Heart left ventricle (tissue), 16 donors: ENCODE measurements around the gene SEMA6A. TPM values are rescaled to one million over a fixed set of nuclear protein-coding genes. Genes with fewer than 3 reads are reported as not detected.

Experiments used
- ATAC-seq, 4 donors: fragments of 200-7000 bp; cut with Tn5 transposase; one replicate each; pipeline ENCODE4 v1.9.1; 2020 to 2022; ENCODE audit warnings: moderate library complexity in 4 of 4, mild to moderate bottlenecking in 3 of 4, moderate number of reproducible peaks in 1 of 4
- DNase-seq, 5 donors: peaks; one replicate each; pipeline ENCODE4 v3.0.0-alpha.2; 2020
- H3K27ac ChIP-seq, 12 donors: fragments of 200-600 bp; sonication (generic) in 4 of 12; one replicate each; pipeline versions ENCODE4 v1.5.0 to v1.8.0; 2016 to 2022; ENCODE audit warnings: mild to moderate bottlenecking in 2 of 12
- H3K27me3 ChIP-seq, 9 donors: fragments of 200-600 bp; sonication (generic) in 2 of 9; one replicate each; pipeline versions ENCODE4 v1.5.1 to v1.8.0; 2016 to 2022; ENCODE audit warnings: mild to moderate bottlenecking in 3 of 9
- H3K36me3 ChIP-seq, 9 donors: fragments of 200-600 bp; sonication (generic) in 2 of 9; one replicate each; pipeline versions ENCODE4 v1.5.0 to v1.8.0; 2018 to 2022; ENCODE audit warnings: mild to moderate bottlenecking in 2 of 9
- H3K4me1 ChIP-seq, 12 donors: fragments of 200-600 bp; sonication (generic) in 4 of 12; one replicate each; pipeline versions ENCODE4 v1.5.0 to v1.8.0; 2016 to 2022; ENCODE audit warnings: mild to moderate bottlenecking in 3 of 12
- H3K4me3 ChIP-seq, 12 donors: fragments of 200-600 bp; sonication (generic) in 4 of 12; one replicate each; pipeline versions ENCODE4 v1.5.0 to v1.8.0; 2017 to 2022; ENCODE audit warnings: mild to moderate bottlenecking in 9 of 12, moderate library complexity in 4 of 12
- H3K9me3 ChIP-seq, 12 donors: fragments of 200-600 bp; sonication (generic) in 4 of 12; one replicate each; pipeline versions ENCODE4 v1.5.0 to v1.8.0; 2016 to 2022; ENCODE audit warnings: mild to moderate bottlenecking in 1 of 12
- POLR2A ChIP-seq, 2 donors: fragments of 450-650 bp; IDR thresholded peaks; one replicate each; pipeline ENCODE4 v1.6.1; 2017; ENCODE audit warnings: antibody characterized with exemption in 2 of 2, mild to moderate bottlenecking in 2 of 2, moderate library complexity in 2 of 2
- WGBS, 4 donors: extraction: QIAGEN DNeasy Blood & Tissue Kit in 2 of 4; methylation state at CpG; one replicate each; pipeline versions ENCODE4 v1.1.5 to v1.1.7; 2013 to 2018; 5-methylcytosine and 5-hydroxymethylcytosine counted together
- intact Hi-C, 10 donors: fragments of 100-400 bp; cut with DNase I; formaldehyde crosslinking; loops; one replicate each; pipeline versions ENCODE4 v1.11.1 to v1.14.2; 2022
- polyA plus RNA-seq, 2 donors: library from polyadenylated mRNA; stranded (reverse); fragments of 200-250 nt; gene quantifications; one replicate each; pipeline ENCODE4 v1.2.3, GENCODE V29; 2013
- total RNA-seq, 9 donors: library from RNA; depleted of rRNA in 2 of 9; stranded (reverse); fragments of >200 nt in 2 of 9; fragmentation: NEBNext Ultra II Directional in 3 of 9; extraction: Animal tissue kit (Norgen Biotek cat#: 25700) in 3 of 9; gene quantifications; one replicate each; pipeline versions ENCODE4 v1.1.0 to v1.2.4, GENCODE V29; 2016 to 2023
- TF ChIP-seq, protein P1 (sequence below), 12 donors: fragments of 200-600 bp; sonication (generic) in 4 of 12; IDR thresholded peaks; one replicate each; pipeline versions ENCODE4 v1.5.0 to v1.8.0; 2018 to 2022; ENCODE audit warnings: antibody characterized with exemption in 12 of 12, mild to moderate bottlenecking in 5 of 12
- donor health status: ischemic (EF 13 %, LVEDD 7.1; RV severe dilation, severe dysfunction).
- donor health status: healthy with polysubstance abuse.
- donor health status: DM: no; HTN: yes; CAD: no.
- donor health status: DM: no; HTN: no; CAD: no.
- donor health status: ischemic (EF 25% LVEDD 6.9; RV normal size, moderate dysfunction).
- donor health status: ischemic (EF 25% LVEDD 5.7; RV mildly dilated, moderate dysfunction).
- donor health status: healthy.
- donor health status: DM: yes; HTN: yes; CAD: no.
- donor health status: ischemic (EF 35%, LVEDD 5.7; RV mildly dilated, moderate dysfunction).
- donor health status: nonischemic (EF 11% LVEDD 7.7; RV severe dilation, severe dysfunction).
- donor health status: DM: yes; HTN: yes; CAD: no.
- donor health status: PGD.
- donor health status: ischemic (EF 29% LVEDD 5.4; RV normal size, mild dysfunction).
- donor health status: nonischemic (EF 23%, LVEDD 6.1; RV moderate dilation, normal function).

The SEMA6A gene
- total and polyA plus RNA-seq, 11 donors: 2.2 to 12.7 (median 6.3) TPM

DNA sequence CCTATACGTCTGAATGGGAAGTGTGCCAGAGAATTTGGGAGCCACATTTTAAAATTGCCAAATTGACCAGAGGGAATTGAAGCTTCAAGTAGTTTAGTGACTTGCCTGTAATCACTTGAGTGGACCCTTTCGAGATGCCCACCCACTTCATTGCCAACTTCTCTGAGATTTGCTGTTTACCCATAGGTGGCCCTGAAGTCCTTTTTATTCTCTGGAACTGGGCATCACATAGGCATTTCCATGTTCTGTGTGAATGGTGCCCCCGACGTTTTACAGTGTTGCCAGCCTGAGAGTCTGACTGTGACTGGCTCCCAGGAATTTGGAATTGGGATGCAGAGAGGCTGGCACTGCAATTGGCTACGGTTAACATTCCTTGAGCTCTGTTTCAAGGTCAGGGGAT, 158.6 kb downstream of the SEMA6A start:
- Histone ChIP-seq H3K27me3 (no peaks in the 10 kb centered on the region), H3K27ac (no peak overlapping the region), H3K9me3 (no peaks in the 10 kb centered on the region), H3K4me3 (no peak overlapping the region), H3K4me1 (peaks cover 0 to 18% (median 2%) of the 10 kb centered on the region in 12 donors), H3K36me3 (peaks cover 0 to 3% (median 0%) of the 10 kb centered on the region in 9 donors)
- intact Hi-C loops: no loop called here
- ATAC-seq (no peak), DNase-seq (no peak)
- WGBS, 4 donors: 83 to 86% (median 85%) methylated on average over 5 of the region's 5 CpGs
- TF ChIP-seq, protein P1, sequence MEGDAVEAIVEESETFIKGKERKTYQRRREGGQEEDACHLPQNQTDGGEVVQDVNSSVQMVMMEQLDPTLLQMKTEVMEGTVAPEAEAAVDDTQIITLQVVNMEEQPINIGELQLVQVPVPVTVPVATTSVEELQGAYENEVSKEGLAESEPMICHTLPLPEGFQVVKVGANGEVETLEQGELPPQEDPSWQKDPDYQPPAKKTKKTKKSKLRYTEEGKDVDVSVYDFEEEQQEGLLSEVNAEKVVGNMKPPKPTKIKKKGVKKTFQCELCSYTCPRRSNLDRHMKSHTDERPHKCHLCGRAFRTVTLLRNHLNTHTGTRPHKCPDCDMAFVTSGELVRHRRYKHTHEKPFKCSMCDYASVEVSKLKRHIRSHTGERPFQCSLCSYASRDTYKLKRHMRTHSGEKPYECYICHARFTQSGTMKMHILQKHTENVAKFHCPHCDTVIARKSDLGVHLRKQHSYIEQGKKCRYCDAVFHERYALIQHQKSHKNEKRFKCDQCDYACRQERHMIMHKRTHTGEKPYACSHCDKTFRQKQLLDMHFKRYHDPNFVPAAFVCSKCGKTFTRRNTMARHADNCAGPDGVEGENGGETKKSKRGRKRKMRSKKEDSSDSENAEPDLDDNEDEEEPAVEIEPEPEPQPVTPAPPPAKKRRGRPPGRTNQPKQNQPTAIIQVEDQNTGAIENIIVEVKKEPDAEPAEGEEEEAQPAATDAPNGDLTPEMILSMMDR (IDR thresholded peaks at IDR 0.05): no peak
- TF ChIP-seq POLR2A (IDR thresholded peaks at IDR 0.05): no peak

- WGBS, 4 donors: 64 to 91% (median 80%) methylated on average over 1 of the region's 1 CpG
Measured at GRCh38 chr5:116415182-116415581, 159.4 kb downstream of the SEMA6A start.

GRCh38 chr5:116411101-116411571, 163.5 kb downstream of the SEMA6A start:
- Histone ChIP-seq H3K4me1 (peaks cover 0 to 24% (median 3%) of the 10 kb centered on the region in 12 donors), H3K27ac (peak overlapping the region in 1 of 12 donors; percentile 25), H3K4me3 (no peak overlapping the region), H3K9me3 (no peaks in the 10 kb centered on the region), H3K36me3 (peaks cover 0 to 3% (median 0%) of the 10 kb centered on the region in 9 donors), H3K27me3 (no peaks in the 10 kb centered on the region)
- no peak for TF ChIP-seq POLR2A (IDR thresholded peaks at IDR 0.05)
- TF ChIP-seq, protein P1 (IDR thresholded peaks at IDR 0.05): no peak
- intact Hi-C loops: no loop called here
- WGBS, 4 donors: 51 to 64% (median 61%) methylated on average over 5 of the region's 5 CpGs
- peak in 4 of 5 donors; percentile 17 to 50 (median 42) for DNase-seq
- ATAC-seq: peak; percentile 36 to 80 (median 72)

More at GRCh38 chr5:116415182-116415581, 159.4 kb downstream of the SEMA6A start:
- H3K4me1 ChIP-seq: peaks cover 0 to 19% (median 3%) of the 10 kb centered on the region in 12 donors
- no peak overlapping the region for H3K4me3 ChIP-seq
- no peaks in the 10 kb centered on the region for H3K27me3 ChIP-seq
- no peak for TF ChIP-seq POLR2A (IDR thresholded peaks at IDR 0.05)
- TF ChIP-seq, protein P1 (IDR thresholded peaks at IDR 0.05): no peak
- ATAC-seq (no peak), DNase-seq (no peak)
- no peaks in the 10 kb centered on the region for H3K9me3 ChIP-seq
- H3K27ac ChIP-seq: no peak overlapping the region
- H3K36me3 ChIP-seq: peaks cover 0 to 3% (median 0%) of the 10 kb centered on the region in 9 donors
- intact Hi-C loops: no loop called here

DNA sequence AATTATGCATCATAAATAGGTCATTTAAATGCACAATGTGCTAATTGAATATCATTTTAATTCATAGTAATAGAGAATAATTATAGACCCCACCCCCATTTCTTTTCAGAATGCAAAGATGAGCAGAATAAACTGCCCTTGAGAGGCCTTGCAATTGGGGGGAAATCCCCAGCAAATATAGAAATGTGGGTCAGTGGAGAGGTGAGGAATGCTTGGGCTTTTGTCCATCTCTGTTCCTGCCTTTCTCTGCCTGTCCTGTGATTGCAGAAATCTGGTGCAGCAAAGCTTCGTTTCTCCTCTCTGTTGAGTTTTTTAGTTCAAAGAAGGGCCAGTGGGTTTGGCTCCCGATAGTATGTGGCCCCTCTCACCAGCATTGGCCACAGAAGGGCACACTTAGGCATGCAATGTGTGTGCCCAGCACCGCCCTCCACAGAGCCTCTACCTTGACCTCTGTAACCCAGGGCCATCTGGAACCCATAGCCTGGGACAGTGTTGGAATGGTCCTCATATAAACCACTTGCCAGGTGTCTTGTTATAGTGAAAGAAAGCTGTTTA, 164.2 kb downstream of the SEMA6A start:
- no peak overlapping the region for H3K27ac ChIP-seq
- peaks cover 0 to 3% (median 0%) of the 10 kb centered on the region in 9 donors for H3K36me3 ChIP-seq
- DNase-seq (no peak), ATAC-seq (no peak)
- 74 to 81% (median 76%) methylated on average over 3 of the region's 3 CpGs for WGBS, 4 donors
- peaks cover 0 to 24% (median 3%) of the 10 kb centered on the region in 12 donors for H3K4me1 ChIP-seq
- H3K4me3 ChIP-seq: no peak overlapping the region
- H3K27me3 ChIP-seq: no peaks in the 10 kb centered on the region
- H3K9me3 ChIP-seq: no peaks in the 10 kb centered on the region
- intact Hi-C loops: no loop called here
- TF ChIP-seq POLR2A (IDR thresholded peaks at IDR 0.05): no peak
- TF ChIP-seq, protein P1 (IDR thresholded peaks at IDR 0.05): no peak
